Measurements from ENCODE around the gene FAAP20.

DNA sequence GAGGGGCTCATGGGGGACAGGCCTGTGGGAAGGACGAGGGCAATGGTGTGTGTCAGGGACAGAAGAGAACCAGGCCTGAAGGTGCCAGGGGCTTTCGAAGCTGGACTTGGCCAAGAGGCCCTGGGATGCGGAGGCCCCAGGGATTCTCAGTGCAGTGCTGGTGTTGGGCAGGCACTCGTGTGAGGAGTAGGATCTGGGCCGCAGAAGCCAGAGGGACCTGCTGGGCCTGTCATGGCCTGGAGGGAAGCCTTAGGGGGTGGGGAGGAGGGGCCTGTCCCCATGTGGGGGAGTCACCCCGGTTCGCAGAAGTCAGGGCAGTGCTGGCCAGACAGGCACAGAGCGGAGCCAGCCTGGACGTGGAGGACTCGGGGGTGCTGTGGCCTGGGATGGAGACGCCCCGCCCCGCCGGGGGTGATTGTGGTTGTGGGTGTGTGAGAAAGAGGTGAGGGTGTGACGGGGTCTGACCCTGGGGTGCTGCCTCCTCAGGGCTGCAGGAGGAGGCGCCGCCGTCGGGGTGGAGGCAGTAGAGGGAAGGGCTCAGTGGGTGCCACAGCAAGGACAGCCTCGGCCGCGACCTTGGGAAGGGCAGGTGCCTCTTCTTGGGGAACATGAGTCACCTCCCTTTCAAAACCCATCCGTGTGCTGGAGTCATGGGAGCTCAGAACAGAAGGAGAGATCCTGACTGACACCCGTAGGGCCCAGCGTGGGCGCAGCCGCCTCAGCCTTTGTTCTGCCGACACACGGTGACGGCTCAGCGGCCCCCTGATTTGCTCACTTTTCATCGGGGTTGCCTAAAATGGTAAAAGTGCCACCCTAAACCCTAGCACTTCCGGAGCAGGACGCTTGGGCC lies 33.9 kb downstream of the FAAP20 start:
- TF ChIP-seq POLR2AphosphoS5 (IDR thresholded peaks at IDR 0.05) (no peak), EP300 (IDR thresholded peaks at IDR 0.05; ENCODE audit: low read depth) (no peak)
